ENCODE data around the gene AP5M1.
"Not testable (repeated sequence)": the region's sequence is repeated elsewhere in the genome, so short reads cannot be mapped to it uniquely, and the experiment has no call there.

AP5M1 gene, protein sequence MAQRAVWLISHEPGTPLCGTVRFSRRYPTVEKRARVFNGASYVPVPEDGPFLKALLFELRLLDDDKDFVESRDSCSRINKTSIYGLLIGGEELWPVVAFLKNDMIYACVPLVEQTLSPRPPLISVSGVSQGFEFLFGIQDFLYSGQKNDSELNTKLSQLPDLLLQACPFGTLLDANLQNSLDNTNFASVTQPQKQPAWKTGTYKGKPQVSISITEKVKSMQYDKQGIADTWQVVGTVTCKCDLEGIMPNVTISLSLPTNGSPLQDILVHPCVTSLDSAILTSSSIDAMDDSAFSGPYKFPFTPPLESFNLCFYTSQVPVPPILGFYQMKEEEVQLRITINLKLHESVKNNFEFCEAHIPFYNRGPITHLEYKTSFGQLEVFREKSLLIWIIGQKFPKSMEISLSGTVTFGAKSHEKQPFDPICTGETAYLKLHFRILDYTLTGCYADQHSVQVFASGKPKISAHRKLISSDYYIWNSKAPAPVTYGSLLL

DNA sequence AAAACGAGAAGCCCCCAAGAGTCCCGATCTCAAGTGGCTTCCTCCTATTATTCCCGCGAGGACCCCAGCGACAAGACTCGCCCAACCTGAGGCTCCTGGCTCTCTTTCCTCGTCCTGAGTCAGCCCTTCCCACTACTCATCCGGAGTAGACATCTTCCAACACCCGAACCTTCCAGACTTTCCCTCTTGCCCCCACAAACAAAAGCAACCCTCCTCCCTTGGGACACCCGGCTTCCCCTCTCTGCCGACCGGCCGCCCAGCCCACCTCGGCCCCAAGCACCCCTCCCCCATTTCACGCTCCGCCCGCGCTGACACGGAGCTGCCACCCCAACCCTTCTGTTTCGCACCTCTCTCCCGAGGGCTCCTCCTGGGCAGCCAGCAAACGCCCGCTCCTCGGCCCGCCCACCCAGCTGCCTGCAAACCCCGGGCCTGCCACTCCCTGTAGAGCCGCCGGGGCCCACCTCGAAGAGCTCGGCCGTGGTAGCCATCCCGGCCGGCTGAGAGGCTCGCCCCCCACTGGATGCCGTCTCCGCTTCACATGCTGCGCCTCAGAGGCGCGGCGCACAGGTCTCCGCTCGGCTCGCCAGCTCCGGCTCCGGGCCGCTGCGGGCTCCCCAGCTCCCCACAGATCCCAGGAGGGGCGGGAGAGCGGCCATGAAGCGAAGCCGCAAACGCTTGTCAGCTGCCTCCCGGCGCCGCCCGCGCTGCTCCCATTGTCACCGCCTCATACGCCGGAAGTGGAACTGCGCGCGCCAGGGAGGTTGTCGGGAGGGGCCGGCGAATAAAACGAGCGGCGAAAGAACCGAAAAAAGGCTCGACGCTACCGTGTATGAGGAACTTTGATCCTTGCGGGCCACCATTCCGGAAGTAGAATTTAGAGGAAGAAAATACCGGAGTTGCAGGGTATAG, at the start of gene AP5M1, which contains the start of gene EXOC5:
AP5M1 (plus strand) TSS at position 811 of the 909 bp plus-strand sequence. CDS start 344 bp downstream, outside the sequence.
EXOC5 (minus strand) TSS at position 745 of the 909 bp plus-strand sequence; CDS start at position 488, 257 bp downstream.
- peak; percentile 90 for DNase-seq (ENCODE audit: low read depth)

DNA sequence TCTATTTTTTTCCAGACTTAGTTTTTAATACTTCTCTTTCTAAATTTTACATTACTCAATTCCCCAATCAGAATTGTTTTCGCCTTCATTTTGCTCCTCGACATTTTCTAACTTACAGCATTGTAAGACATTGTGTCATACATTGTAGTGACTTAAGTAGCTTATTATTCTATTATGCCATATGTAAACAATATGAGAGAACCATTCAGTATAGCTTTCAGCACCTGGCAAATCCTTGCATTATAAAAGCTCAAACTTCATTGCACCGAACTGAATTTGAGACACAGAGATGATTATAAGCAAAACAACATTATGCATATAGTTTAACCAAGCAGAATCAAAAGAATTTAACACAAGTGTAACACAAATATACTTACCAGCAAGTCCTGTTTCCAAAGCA, 46.8 kb upstream of the AP5M1 start:
- DNase-seq (ENCODE audit: low read depth): no peak

DNA sequence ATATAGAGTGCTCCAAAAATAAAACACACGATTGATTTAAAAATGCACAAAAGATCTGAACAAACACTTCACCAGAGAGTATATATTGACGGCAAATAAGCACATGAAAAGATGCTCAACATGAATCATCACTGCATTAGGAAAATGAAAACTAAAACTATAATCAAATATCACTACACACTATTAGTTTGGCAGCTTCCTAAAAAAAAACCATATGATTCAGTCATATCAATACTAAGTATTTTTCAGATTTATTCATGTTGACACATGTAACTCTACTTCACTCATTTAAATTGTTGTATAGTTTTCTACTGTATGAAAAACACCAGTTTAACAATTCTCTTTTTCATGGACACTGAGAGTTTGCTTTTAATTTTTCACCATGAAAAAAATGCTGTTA, 41.7 kb upstream of the AP5M1 start:
- DNase-seq (ENCODE audit: low read depth): no peak

DNA sequence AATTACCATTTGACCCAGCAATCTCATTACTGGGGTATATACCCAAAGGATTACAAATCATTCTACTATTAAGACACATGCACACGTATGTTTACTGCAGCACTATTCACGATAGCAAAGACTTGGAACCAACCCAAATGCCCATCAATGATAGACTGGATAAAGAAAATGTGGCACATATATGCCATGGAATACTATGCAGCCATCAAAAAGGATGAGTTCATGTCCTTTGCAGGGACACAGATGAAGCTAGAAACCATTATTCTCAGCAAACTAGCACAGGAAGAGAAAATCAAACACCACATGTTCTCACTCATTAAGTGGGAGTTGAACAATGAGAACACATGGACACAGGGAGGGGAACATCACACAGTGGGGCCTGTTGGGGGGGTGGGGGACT, 40.5 kb upstream of the AP5M1 start:
- not testable (repeated sequence) for DNase-seq (ENCODE audit: low read depth)

DNA sequence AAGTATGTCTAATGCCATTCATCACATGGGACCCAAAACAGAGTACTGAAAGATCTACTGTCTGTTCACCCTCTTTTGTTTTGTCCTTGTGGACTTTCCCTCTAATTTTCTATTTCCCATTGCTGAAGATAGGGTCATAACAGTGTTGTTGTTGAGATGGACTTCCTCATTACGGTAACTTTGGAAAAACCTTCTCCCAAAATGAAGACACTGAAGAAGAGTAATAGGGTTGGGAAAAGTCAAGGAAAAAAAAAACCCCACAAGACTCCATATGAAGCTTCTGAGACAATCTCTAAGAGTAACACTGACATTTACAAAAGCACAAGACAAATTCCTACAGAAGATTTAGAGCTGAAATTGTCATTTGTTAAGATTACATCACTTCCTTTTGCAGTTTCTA, 36.8 kb upstream of the AP5M1 start:
- DNase-seq (ENCODE audit: low read depth): no peak

DNA sequence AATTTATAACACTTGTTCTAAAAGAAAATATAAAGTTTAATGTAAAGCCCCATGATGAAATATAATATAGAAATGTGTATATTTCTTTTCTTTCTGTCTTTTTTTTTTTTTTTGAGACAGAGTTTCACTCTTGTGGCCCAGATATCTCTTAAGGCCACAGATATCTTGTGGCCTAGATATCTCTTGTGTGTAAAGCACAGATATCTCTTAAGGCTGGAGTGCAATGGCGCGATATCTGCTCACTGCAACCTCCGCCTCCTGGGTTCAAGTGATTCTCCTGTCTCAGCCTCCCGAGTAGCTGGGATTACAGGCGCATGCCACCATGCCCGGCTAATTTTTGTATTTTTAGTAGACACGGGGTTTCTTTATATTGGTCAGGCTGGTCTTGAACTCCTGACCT, 28.7 kb upstream of the AP5M1 start:
- DNase-seq (ENCODE audit: low read depth): not testable (repeated sequence)

DNA sequence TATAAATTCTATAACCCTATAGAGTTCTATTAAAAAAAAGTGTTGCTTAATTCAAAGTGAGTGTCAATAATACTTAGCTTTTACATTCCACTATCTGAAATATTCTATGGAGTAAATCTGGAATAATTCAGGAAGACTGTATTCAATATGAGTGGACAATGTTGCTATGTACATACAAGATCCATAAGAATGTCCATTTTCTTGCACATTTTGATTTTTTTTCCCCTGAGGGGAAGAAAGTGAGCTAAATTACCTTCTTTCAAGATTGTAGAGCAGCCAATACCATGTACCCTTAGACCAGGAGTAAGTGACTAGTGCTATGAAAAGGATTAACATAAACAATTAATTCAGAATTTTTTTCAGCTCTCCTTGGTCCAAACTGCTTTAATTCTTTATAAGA, 25.5 kb upstream of the AP5M1 start:
- DNase-seq (ENCODE audit: low read depth): no peak

DNA sequence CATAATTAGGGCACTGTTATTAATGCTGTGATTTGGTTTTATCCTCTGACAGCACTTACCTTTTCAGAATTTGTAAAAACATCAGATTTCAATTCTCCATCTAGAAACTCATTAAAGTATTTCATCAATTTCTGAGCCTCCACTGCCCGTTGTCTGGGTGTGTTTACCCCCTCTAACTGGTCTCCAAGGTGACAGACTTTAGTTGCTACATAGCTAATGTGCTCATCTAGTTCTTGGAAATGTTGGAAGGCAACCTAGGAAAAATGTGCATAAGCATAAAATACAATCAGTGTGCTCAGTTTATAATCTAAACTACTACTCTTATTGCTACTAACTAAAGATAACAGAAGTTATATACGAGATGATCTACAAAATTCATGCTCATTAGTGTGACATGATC, 24.7 kb upstream of the AP5M1 start:
- no peak for DNase-seq (ENCODE audit: low read depth)

DNA sequence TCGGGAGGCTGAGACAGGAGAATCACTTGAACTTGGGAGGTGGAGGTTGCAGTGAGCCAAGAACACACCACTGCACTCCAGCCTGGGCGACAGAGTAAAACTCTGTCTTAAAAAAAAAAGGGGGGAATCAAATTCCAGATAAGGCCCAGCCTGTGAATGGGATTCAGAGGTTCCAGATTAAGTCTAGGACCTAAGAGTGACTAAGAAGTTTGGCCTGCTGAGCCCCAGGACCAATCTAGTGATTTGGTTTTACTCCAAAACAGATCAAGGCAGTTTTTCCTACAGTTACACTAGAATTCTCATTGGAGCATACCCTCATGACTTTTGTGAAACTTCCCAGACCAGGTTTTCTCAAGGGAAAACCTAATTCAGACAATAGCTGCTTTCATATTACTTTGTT, 22.8 kb upstream of the AP5M1 start:
- DNase-seq (ENCODE audit: low read depth): no peak

DNA sequence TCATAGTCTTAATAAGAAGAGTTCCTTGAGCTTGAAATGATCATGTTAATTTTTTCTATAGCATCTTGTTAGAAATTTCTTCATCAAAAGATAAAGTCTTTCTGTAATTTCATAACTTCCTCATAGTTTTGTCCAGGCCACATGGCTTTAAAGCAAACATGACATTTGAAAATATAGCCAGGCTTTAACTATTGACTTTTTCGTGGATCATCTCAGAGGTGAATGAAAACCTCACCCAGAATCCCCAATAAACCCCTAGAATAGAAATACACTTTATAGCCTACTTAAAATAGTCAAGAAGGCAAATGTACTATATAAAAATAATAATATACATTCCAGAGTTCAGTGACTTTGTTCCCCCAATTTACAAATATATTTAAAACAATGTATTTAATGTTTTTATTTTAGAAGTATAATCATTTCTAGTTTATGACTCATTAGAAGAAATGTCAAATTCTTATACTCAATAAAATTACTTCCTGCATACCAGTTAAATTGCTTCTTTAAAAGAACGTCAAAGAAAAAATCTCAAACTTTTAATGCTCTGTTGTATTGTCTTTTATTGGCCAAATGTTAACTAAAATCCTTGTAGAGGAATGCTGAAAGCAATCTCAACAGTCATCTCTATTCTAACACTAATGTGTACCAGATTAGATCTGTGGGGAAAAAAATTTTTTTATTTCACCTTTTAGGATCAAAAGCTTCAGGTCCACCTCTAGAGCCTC, 21.7 kb upstream of the AP5M1 start:
- DNase-seq (ENCODE audit: low read depth): no peak

DNA sequence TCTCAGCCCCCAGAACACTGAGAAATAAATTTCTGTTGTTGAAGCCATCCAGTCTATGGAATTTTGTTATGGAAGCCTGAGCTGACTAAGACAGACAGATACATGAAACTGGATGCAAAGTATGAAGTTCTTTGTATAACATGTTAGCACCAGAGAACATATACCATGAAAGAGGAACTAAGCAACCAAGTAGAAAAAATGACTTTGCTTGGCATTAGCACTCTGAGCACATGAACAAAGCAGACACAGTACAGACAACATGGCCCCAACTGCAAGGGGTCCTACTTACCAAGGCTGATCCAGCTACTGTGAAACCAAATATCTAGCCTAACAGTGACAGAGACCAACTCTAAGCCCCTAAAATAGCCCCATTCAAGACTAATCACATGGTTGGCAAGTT, 13.9 kb upstream of the AP5M1 start:
- DNase-seq (ENCODE audit: low read depth): no peak

DNA sequence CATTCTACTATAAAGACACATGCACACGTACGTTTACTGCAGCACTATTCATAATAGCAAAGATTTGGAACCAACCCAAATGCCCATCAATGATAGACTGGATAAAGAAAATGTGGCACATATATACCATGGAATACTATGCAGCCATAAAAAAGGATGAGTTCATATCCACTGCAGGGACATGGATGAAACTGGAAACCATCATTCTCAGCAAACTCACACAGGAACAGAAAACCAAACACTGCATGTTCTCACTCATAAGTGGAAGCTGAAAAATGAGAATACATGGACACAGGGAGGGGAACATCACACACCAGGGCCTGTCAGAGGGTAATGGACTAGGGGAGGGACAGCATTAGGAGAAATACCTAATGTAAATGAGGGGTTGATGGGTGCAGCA, 10.6 kb upstream of the AP5M1 start:
- DNase-seq (ENCODE audit: low read depth): not testable (repeated sequence)

DNA sequence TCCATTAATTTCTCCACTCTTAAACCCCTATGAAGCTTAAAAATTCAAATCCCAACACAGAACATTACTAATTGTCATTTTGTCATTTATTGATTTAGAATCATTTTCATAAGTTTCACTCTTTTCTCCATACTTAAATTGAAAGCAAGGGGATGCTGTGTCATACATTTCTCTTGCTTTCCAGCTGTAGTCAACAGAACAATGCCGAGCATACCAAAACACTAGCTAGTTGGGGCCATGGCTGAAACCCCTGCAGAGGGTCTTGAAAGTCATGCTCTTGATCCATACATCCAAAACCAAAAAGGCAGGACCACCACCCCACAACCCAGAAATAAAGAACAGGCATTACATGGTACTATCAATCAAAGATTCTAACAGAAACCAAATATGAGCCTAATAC, 9.1 kb upstream of the AP5M1 start:
- DNase-seq (ENCODE audit: low read depth): no peak

DNA sequence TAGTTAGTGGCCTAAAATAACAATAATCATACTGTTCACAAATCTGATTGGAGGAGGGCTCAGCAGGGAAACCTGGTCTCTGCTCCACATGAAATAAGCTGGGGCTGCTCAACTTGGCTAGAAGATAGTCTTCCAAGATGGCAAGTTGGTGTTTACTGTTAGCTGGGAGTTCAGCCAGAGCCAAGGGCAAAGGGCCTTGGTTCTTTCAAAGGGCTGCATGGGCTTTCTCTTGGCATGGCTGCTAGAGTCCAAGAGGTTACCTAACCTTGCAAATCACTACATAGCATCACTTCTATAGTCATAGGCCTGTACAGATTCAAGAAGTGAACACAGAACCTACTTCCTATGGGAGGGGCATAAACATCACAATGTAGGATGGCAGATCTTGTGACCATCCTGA, 7.2 kb upstream of the AP5M1 start:
- DNase-seq (ENCODE audit: low read depth): no peak

DNA sequence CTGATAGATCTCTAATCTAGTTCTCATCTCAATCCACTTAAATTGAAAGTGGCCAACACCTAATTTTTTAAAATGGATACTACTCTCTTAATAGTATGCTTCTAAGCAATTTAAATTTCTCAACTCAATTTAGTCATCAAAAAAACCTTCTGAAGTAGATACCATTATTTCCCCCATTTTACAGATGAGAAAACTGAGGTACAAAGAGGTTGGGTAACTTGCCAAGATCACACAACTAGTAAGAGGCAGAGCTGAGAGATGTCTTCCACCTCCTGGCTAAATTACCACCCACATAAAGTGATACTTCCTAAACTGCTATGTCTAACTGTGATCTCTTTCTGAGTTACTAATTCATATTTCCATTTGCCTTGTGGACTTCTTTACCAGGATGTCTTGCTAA, 6.7 kb upstream of the AP5M1 start:
- no peak for DNase-seq (ENCODE audit: low read depth)

DNA sequence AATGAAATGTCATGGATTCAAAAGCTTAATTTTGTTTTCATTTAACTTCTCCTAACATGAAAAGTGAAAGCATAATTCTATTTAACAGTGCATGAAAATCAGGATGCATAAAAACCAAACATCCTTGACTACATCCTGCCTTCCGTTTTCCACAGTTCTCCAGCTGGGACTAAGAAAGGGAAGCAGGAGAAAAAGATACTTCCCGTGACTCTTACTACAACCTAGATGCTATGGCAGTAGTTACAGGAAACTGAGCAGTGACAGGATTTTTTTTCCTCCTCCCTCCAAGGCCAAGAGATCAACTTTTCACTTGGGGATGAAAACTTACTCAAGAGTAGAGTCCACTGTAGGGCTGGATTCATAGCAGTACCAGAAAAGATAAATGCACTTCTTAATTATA, 2.7 kb upstream of the AP5M1 start:
- DNase-seq (ENCODE audit: low read depth): no peak

DNA sequence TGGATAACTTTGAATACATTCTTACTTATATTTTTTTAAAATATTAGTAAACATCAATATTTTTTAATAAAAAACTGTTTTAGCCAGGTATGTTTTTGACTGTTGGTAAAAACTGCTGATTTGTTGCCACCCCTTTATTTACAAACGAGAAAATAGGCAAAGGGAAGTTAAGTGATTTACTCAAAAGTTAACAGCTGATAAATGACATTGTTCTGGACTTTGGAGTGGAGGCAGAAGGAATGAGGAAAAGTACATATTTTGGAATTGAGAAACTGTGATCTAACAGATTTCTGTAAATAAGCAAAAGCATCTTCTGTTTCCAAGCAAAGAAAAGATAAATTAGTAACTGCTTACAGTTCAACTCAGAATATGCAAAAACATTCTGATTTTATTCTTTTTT, 4.5 kb downstream of the AP5M1 start:
- DNase-seq (ENCODE audit: low read depth): no peak

DNA sequence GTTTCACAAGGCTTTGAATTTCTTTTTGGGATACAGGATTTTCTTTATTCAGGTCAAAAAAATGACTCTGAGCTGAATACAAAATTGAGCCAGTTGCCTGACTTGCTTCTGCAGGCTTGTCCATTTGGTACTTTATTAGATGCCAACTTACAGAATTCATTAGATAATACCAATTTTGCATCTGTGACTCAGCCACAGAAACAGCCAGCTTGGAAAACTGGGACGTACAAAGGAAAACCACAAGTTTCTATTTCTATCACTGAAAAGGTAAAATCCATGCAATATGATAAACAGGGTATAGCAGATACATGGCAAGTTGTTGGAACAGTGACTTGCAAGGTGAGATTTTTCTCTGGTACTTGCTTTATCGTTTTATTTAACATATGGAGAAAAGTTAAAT, 5.8 kb downstream of the AP5M1 start:
- DNase-seq (ENCODE audit: low read depth): no peak

DNA sequence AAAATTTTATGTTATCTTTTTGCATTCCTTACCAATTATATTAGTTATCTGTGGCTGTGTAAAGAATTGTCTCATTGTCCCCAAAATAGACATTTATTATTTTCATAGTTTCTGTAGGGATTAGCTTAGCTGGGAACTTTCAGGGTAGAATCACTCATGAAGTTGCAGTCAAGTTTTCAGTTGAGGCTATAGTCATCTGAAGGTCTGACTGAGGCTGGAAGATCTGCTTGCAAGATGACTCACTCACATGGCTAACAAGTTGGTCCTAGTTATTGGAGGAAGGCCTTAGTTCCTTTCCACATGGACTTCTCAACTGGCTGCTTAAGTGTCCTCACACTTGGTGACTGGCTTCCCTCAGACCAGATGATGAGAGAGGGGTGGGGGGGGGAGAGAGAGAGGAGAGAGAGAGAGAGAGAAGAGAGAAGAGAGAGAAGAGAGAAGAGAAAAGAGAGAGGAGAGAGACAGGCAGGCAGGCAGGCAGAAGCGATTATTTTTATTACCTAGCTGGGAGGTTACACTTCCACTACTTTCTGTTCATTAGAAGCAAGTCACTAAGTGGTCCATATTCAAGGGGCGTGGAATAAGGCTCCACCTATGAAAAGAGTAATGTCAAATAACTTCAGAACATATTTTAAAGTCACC, 6.4 kb downstream of the AP5M1 start:
- no peak for DNase-seq (ENCODE audit: low read depth)

DNA sequence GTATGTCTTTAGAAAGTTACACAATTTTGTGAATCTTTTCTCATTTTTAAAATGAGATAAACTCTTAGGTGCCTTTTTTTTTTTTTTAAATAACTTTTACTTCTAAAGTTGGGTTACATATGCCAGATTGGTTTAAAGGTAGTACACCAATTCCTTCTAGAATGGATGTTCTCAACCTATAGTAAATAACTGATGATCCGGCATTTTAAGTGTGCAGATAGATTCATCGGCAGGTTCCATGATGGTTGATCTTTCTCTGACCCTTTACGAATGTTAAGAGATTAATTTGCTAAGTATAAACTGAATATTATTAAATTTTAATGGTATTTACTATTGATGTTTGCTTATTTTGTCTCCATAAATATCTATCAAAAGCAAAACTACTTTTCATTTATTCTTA, 8.3 kb downstream of the AP5M1 start:
- DNase-seq (ENCODE audit: low read depth): no peak

DNA sequence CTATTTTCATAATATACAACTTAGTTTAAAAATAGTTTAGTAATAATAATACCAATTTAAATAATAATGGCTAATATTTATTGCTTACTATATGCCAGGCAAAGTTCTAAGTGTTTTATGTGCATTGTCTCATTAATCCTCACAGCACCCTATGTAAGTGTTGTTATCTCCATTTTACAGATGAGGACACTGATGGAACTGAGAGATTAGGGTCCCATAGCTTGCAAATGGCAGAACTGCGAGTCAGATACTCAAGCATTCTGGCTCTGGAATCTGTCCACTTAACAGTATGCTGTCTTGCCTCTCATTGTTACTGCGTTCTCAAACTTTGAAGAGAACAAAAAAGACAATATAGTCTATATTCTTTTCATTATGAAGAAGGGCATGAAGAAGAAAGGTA, 19.0 kb downstream of the AP5M1 start:
- no peak for DNase-seq (ENCODE audit: low read depth)

DNA sequence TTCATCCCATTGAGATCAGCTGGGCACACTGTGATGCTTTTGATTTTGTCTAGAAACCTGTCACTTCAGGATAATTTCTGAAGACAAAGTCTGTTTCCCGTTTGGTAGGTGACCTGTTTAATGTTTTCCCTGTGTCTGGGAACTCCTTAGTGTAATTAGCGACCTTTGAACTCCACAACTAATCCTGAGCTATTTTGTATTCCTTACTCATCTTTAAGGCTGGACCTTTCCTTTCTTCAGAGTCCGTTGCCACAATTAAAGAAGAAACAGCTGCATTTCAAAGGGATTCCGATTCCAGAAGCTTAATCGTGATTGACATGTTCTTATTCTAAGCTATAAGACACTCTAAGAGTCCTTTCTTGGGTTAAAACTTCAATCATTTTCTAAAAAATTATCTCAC, 22.0 kb downstream of the AP5M1 start:
- no peak for DNase-seq (ENCODE audit: low read depth)
